MM.1S (cell line): ENCODE measurements around the gene CSF3.

ENCODE experiments used
- DNase-seq: peaks from one replicate; pipeline ENCODE4 v3.0.0-alpha.2; 2015
- H2AFZ ChIP-seq: fragments of 300-600 bp; sonication (generic); 2 replicates; pipeline ENCODE4 v1.6.0; 2016; ENCODE audit warnings: antibody characterized with exemption, low read length
- H3F3A ChIP-seq: fragments of 300-600 bp; sonication (generic); 2 replicates; pipeline ENCODE4 v1.6.1; 2016; ENCODE audit warnings: mild to moderate bottlenecking, antibody characterized with exemption, low read length, moderate library complexity, mixed read lengths; ENCODE audit not compliant: insufficient read depth
- H3K27ac ChIP-seq: fragments of 300-600 bp; sonication (generic); 2 replicates; pipeline ENCODE4 v1.5.1; 2016; ENCODE audit warnings: mild to moderate bottlenecking, low read length
- H3K27me3 ChIP-seq: fragments of 300-600 bp; sonication (generic); replicated peaks from 2 replicates; pipeline ENCODE4 v1.6.0; 2016; ENCODE audit warnings: low read length; ENCODE audit not compliant: insufficient read depth
- H3K36me3 ChIP-seq: fragments of 300-600 bp; sonication (generic); replicated peaks from 2 replicates; pipeline ENCODE4 v1.6.1; 2016; ENCODE audit warnings: mild to moderate bottlenecking, low read length, mixed read lengths; ENCODE audit not compliant: insufficient read depth
- H3K4me1 ChIP-seq: fragments of 300-600 bp; sonication (generic); 2 replicates; pipeline ENCODE4 v1.6.1; 2016; ENCODE audit warnings: low read length, mixed read lengths
- H3K4me2 ChIP-seq: fragments of 300-600 bp; sonication (generic); 2 replicates; pipeline ENCODE4 v1.6.0; 2016; ENCODE audit warnings: low read depth, low read length
- H3K4me3 ChIP-seq: fragments of 300-600 bp; sonication (generic); 2 replicates; pipeline ENCODE4 v1.5.1; 2016; ENCODE audit warnings: low read length, mixed read lengths
- H3K79me2 ChIP-seq: fragments of 300-600 bp; sonication (generic); 2 replicates; pipeline ENCODE4 v1.6.1; 2016; ENCODE audit warnings: mixed run types, low read length, mixed read lengths
- H3K9ac ChIP-seq: fragments of 300-600 bp; sonication (generic); 2 replicates; pipeline ENCODE4 v1.6.1; 2016; ENCODE audit warnings: low read length, mixed read lengths
- H3K9me2 ChIP-seq: fragments of 300-600 bp; sonication (generic); replicated peaks from 2 replicates; pipeline ENCODE4 v1.6.1; 2016; ENCODE audit warnings: mild to moderate bottlenecking, low read length, mixed read lengths; ENCODE audit not compliant: insufficient read depth
- H3K9me3 ChIP-seq: fragments of 300-600 bp; sonication (generic); replicated peaks from 2 replicates; pipeline ENCODE4 v1.6.1; 2016; ENCODE audit warnings: mild to moderate bottlenecking, low read length, mixed read lengths; ENCODE audit not compliant: insufficient read depth
- H4K20me1 ChIP-seq: fragments of 300-600 bp; sonication (generic); 2 replicates; pipeline ENCODE4 v1.6.1; 2016; ENCODE audit warnings: mild to moderate bottlenecking, low read length, moderate library complexity, mixed read lengths; ENCODE audit not compliant: insufficient read depth
- EZH2 ChIP-seq: fragments of 300-600 bp; sonication (generic); optimal IDR thresholded peaks from 2 replicates; pipeline ENCODE3; 2017; ENCODE audit warnings: low read depth, mild to moderate bottlenecking, antibody characterized with exemption, low read length, mixed read lengths
- EZH2phosphoT487 ChIP-seq: fragments of 300-600 bp; sonication (generic); IDR thresholded peaks from 2 replicates; pipeline ENCODE4 v1.6.1; 2018; ENCODE audit warnings: antibody characterized with exemption, low read length
- TF ChIP-seq, protein P1 (sequence below): fragments of 300-600 bp; sonication (generic); IDR thresholded peaks from 2 replicates; pipeline ENCODE4 v1.5.1; 2016; ENCODE audit warnings: antibody characterized with exemption, low read length, mixed read lengths

CSF3 gene

DNA sequence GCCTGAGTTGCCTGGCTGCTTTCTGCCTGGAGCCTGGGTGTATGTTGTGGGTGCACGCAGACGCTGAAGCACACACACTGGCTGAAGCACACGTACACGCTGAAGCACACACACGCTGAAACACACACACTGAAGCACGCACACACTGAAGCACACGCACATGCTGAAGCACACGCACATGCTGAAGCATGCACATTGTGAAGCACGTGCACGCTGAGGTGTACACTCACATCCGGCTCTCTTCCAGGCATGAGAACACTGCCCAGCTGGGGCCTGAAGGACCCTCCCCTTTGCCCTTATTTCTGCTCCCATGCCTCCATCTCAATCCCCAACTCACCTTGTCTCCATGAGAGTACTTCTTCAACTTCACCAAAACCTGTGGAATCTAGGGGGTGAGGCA is 16.5 kb downstream of the CSF3 start:
- Histone ChIP-seq H3K4me3 (no peak overlapping the region), H3K27me3 (no peaks in the 10 kb centered on the region), H3K4me2 (no peak overlapping the region), H3K27ac (no peak overlapping the region), H3K9ac (no peak overlapping the region), H2AFZ (no peak overlapping the region), H3K9me2 (no peaks in the 10 kb centered on the region), H3K4me1 (no peaks in the 10 kb centered on the region; the same call in 1 of the 2 replicates), H4K20me1 (no peaks in the 10 kb centered on the region), H3K9me3 (no peaks in the 10 kb centered on the region), H3K36me3 (no peaks in the 10 kb centered on the region), H3K79me2 (no peaks in the 10 kb centered on the region), H3F3A (0 out of 2 replicates have a peak, but pooled peaks cover 2% of the 10 kb centered on the region)
- no peak for TF ChIP-seq EZH2phosphoT487
- TF ChIP-seq, protein P1, sequence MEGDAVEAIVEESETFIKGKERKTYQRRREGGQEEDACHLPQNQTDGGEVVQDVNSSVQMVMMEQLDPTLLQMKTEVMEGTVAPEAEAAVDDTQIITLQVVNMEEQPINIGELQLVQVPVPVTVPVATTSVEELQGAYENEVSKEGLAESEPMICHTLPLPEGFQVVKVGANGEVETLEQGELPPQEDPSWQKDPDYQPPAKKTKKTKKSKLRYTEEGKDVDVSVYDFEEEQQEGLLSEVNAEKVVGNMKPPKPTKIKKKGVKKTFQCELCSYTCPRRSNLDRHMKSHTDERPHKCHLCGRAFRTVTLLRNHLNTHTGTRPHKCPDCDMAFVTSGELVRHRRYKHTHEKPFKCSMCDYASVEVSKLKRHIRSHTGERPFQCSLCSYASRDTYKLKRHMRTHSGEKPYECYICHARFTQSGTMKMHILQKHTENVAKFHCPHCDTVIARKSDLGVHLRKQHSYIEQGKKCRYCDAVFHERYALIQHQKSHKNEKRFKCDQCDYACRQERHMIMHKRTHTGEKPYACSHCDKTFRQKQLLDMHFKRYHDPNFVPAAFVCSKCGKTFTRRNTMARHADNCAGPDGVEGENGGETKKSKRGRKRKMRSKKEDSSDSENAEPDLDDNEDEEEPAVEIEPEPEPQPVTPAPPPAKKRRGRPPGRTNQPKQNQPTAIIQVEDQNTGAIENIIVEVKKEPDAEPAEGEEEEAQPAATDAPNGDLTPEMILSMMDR, result no peak
- no peak for DNase-seq

DNA sequence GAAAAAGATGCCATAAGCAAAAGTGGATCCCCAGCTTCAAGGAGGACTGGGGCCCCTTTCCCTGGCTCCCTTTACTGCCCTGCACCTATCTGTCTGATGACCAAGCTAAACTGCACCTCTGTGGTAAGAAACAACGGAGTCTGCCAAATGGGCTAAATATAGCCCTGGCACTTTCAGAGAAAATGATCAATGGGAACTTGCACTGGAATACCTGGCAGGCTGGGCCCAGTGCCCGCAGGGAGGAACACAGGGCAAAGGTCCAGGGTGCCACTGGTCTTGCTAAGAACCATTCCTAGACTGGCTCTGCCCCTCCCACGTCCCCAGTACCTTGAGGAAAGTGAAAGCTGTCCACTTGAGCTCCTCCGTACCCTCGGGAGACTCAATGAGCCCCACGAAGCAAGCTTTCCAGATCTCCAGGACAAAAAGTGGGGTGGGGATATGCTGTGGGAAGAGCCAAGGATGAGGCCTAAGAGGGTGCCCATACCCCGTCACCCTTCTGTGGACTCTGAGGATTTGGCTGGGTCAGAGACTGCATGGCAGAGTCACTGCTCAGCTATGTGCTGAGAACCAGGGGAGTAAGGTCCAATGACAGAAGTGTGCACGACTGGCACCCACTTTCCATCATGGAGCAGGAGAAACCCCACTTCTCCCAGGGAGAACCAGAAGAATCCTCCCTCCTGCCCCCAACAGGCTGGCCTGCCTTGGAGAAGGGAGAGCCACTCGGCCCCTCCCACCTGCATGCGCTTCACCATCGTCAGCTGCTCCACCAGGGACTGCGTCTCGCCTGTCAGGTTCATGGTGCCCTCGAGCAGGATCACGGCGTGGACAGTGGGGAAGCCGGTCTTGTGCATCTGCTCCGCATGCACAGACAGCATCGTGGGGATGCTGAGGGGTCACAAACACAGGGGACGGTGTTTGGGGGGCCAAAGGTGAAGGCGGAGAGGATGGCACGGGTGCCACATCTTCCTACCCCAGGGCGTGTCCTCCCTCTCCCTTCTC is 17.4 kb downstream of the CSF3 start:
- TF ChIP-seq EZH2 (no peak), EZH2phosphoT487 (no peak)
- TF ChIP-seq, protein P1, result no peak
- H3K36me3 ChIP-seq, result no peaks in the 10 kb centered on the region
- no peaks in the 10 kb centered on the region for H3K9me2 ChIP-seq
- no peak overlapping the region for H3K27ac ChIP-seq
- H3K4me3 ChIP-seq, result no peak overlapping the region
- H3K4me1 ChIP-seq, result no peaks in the 10 kb centered on the region
- DNase-seq, result no peak
- H3K9ac ChIP-seq, result no peak overlapping the region
- H3K9me3 ChIP-seq, result no peaks in the 10 kb centered on the region
- no peaks in the 10 kb centered on the region for H3K79me2 ChIP-seq
- no peaks in the 10 kb centered on the region for H4K20me1 ChIP-seq
- 0 out of 2 replicates have a peak, but pooled peaks cover 2% of the 10 kb centered on the region for H3F3A ChIP-seq
- no peak overlapping the region for H3K4me2 ChIP-seq
- H2AFZ ChIP-seq, result no peak overlapping the region
- no peaks in the 10 kb centered on the region for H3K27me3 ChIP-seq

DNA sequence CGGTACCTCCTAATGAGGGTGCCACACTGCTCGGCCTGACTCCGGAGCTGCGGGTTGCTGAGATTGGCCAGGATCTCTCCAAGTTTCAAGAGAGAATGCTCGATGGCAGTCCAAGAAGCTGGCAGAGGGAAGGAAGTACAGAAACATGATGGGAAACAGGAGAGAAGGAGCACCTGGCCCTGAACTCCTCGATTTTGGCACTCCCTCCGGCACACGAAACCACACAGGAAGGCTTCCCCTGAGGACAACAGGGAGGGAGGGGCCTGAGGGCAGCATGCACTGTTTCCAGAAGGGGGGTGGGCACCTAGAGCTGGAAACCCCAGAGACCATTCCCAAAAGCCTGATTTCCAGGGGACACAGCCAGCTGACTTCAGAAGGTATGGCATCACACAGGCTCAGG is 18.1 kb downstream of the CSF3 start:
- Histone ChIP-seq H2AFZ (no peak overlapping the region), H3K79me2 (no peaks in the 10 kb centered on the region), H4K20me1 (no peaks in the 10 kb centered on the region), H3K4me1 (no peaks in the 10 kb centered on the region), H3K9me2 (no peaks in the 10 kb centered on the region), H3K27me3 (no peaks in the 10 kb centered on the region), H3K27ac (no peak overlapping the region), H3K4me3 (no peak overlapping the region), H3K4me2 (no peak overlapping the region), H3K9ac (no peak overlapping the region), H3K36me3 (no peaks in the 10 kb centered on the region), H3K9me3 (no peaks in the 10 kb centered on the region), H3F3A (no peaks in the 10 kb centered on the region)
- TF ChIP-seq, protein P1, result no peak
- no peak for TF ChIP-seq EZH2
- no peak for TF ChIP-seq EZH2phosphoT487
- no peak for DNase-seq
